H9 (cell line): Measurements from ENCODE around the gene DLG2. TPM values are rescaled to one million over a fixed set of nuclear protein-coding genes. Genes with fewer than 3 reads are reported as not detected.

Source experiments
- DNase-seq: peaks from one replicate; pipeline ENCODE4 v3.0.0-alpha.2; 2017
- H2AFZ ChIP-seq: one replicate; pipeline ENCODE4 v1.6.1; 2013; ENCODE audit warnings: mild to moderate bottlenecking, low read length, control low read depth, moderate library complexity
- H2AK5ac ChIP-seq: 2 replicates; pipeline ENCODE4 v1.6.1; 2013; ENCODE audit warnings: low read length, control low read depth, mixed read lengths; ENCODE audit not compliant: insufficient read length
- H2BK120ac ChIP-seq: one replicate; pipeline ENCODE4 v1.6.1; 2013; ENCODE audit warnings: low read depth, mild to moderate bottlenecking, low read length, control low read depth, inconsistent platforms; ENCODE audit not compliant: poor library complexity, severe bottlenecking
- H2BK12ac ChIP-seq: 2 replicates; pipeline ENCODE4 v1.6.1; 2013; ENCODE audit warnings: low read length, control low read depth, mixed read lengths, low read depth; ENCODE audit not compliant: insufficient read length
- H2BK15ac ChIP-seq: 2 replicates; pipeline ENCODE4 v1.6.1; 2013; ENCODE audit warnings: low read depth, low read length, control low read depth
- H2BK20ac ChIP-seq: one replicate; pipeline ENCODE4 v1.6.1; 2013; ENCODE audit warnings: low read depth, mild to moderate bottlenecking, low read length, control low read depth, inconsistent platforms; ENCODE audit not compliant: poor library complexity, severe bottlenecking
- H2BK5ac ChIP-seq: 2 replicates; pipeline ENCODE4 v1.6.1; 2013; ENCODE audit warnings: low read length, control low read depth, mixed read lengths; ENCODE audit not compliant: insufficient read length
- H3K14ac ChIP-seq: 2 replicates; pipeline ENCODE4 v1.6.1; 2013; ENCODE audit warnings: low read length, control low read depth; ENCODE audit not compliant: insufficient read depth
- H3K18ac ChIP-seq: 2 replicates; pipeline ENCODE4 v1.6.1; 2013; ENCODE audit warnings: low read depth, mild to moderate bottlenecking, mixed read lengths, low read length, control low read depth; ENCODE audit not compliant: insufficient read length
- H3K23ac ChIP-seq: 2 replicates; pipeline ENCODE4 v1.6.1; 2013; ENCODE audit warnings: low read length, control low read depth, mixed read lengths, low read depth; ENCODE audit not compliant: insufficient read length
- H3K23me2 ChIP-seq: 2 replicates; pipeline ENCODE4 v1.6.1; 2013; ENCODE audit warnings: low read depth, mild to moderate bottlenecking, mixed read lengths, low read length, control low read depth; ENCODE audit not compliant: insufficient read length, poor library complexity, severe bottlenecking
- H3K27ac ChIP-seq: 2 replicates; pipeline ENCODE4 v1.5.1; 2013; ENCODE audit warnings: low read length, control low read depth, mixed read lengths, low read depth; ENCODE audit not compliant: insufficient read length
- H3K27me3 ChIP-seq: 2 replicates; pipeline ENCODE4 v1.6.1; 2013; ENCODE audit warnings: low read length, control low read depth, inconsistent platforms; ENCODE audit not compliant: insufficient read depth
- H3K4ac ChIP-seq: 2 replicates; pipeline ENCODE4 v1.6.1; 2013; ENCODE audit warnings: low read depth, mild to moderate bottlenecking, control low read depth, inconsistent platforms, low read length, moderate library complexity
- H3K4me1 ChIP-seq: 2 replicates; pipeline ENCODE4 v1.6.1; 2013; ENCODE audit warnings: low read length, control low read depth, inconsistent platforms; ENCODE audit not compliant: insufficient read depth
- H3K4me2 ChIP-seq: 2 replicates; pipeline ENCODE4 v1.6.1; 2013; ENCODE audit warnings: low read length, control low read depth, mixed read lengths; ENCODE audit not compliant: insufficient read length, insufficient read depth
- H3K56ac ChIP-seq: 2 replicates; pipeline ENCODE4 v1.6.1; 2013; ENCODE audit warnings: low read depth, mild to moderate bottlenecking, mixed read lengths, low read length, control low read depth; ENCODE audit not compliant: insufficient read length
- H3K79me1 ChIP-seq: 2 replicates; pipeline ENCODE4 v1.6.1; 2013; ENCODE audit warnings: low read depth, mild to moderate bottlenecking, moderate library complexity, low read length, control low read depth, inconsistent platforms; ENCODE audit not compliant: insufficient read depth, poor library complexity, severe bottlenecking
- H3K79me2 ChIP-seq: 2 replicates; pipeline ENCODE4 v1.6.1; 2013; ENCODE audit warnings: low read length, control low read depth, inconsistent platforms; ENCODE audit not compliant: insufficient read depth
- H3K9ac ChIP-seq: 2 replicates; pipeline ENCODE4 v1.6.1; 2013; ENCODE audit warnings: low read length, control low read depth, mixed read lengths; ENCODE audit not compliant: insufficient read length; ENCODE audit errors: extremely low read depth
- H3K9me3 ChIP-seq: one replicate; pipeline ENCODE4 v1.6.1; 2013; ENCODE audit warnings: low read depth, low read length, inconsistent platforms; ENCODE audit not compliant: control insufficient read depth
- H3T11ph ChIP-seq: one replicate; pipeline ENCODE4 v1.6.1; 2013; ENCODE audit warnings: mild to moderate bottlenecking, low read length, control low read depth, inconsistent platforms
- H4K20me1 ChIP-seq: one replicate; pipeline ENCODE4 v1.6.1; 2013; ENCODE audit not compliant: control insufficient read depth, insufficient read length, insufficient read depth
- H4K5ac ChIP-seq: 2 replicates; pipeline ENCODE4 v1.6.1; 2013; ENCODE audit warnings: low read depth, mild to moderate bottlenecking, mixed read lengths, low read length, control low read depth; ENCODE audit not compliant: insufficient read length
- H4K8ac ChIP-seq: replicated peaks from 2 replicates; pipeline ENCODE4 v1.6.1; 2013; ENCODE audit warnings: low read length, control low read depth, mixed read lengths, low read depth; ENCODE audit not compliant: insufficient read length
- H4K91ac ChIP-seq: 2 replicates; pipeline ENCODE4 v1.6.1; 2013; ENCODE audit warnings: low read depth, mild to moderate bottlenecking, moderate library complexity, mixed read lengths, low read length, control low read depth; ENCODE audit not compliant: insufficient read length
- H3K27ac Mint-ChIP-seq, 3 experiments: 2 replicates in 2 of 3; 3 replicates in 1 of 3; pipeline ENCODE4 v1.8.0; 2020 to 2021; ENCODE audit warnings: mixed read lengths in 3 of 3, mild to moderate bottlenecking in 1 of 3, moderate library complexity in 1 of 3
- H3K27me3 Mint-ChIP-seq: 2 replicates; pipeline ENCODE4 v1.8.0; 2021; ENCODE audit warnings: low read depth, mild to moderate bottlenecking, moderate library complexity, mixed read lengths
- H3K36me3 Mint-ChIP-seq, 3 experiments: 2 replicates in 2 of 3; 3 replicates in 1 of 3; pipeline ENCODE4 v1.8.0; 2020 to 2021; ENCODE audit warnings: low read depth in 3 of 3, mixed read lengths in 3 of 3; ENCODE audit not compliant: insufficient read depth in 1 of 3
- H3K4me1 Mint-ChIP-seq, 2 experiments: 2 replicates each; pipeline ENCODE4 v1.8.0; 2020; ENCODE audit warnings: mixed read lengths in 2 of 2
- H3K4me3 Mint-ChIP-seq, 2 experiments: 2 replicates in 1 of 2; 3 replicates in 1 of 2; pipeline ENCODE4 v1.8.0; 2020 to 2021; ENCODE audit warnings: mild to moderate bottlenecking in 2 of 2, mixed read lengths in 2 of 2, moderate library complexity in 1 of 2
- H3K9me3 Mint-ChIP-seq, 2 experiments: 2 replicates in 1 of 2; 3 replicates in 1 of 2; pipeline ENCODE4 v1.8.0; 2020; ENCODE audit warnings: mild to moderate bottlenecking in 2 of 2, mixed read lengths in 2 of 2, moderate library complexity in 1 of 2
- CTCF ChIP-seq: fragments of 200-600 bp; sonication (generic); conservative IDR thresholded peaks from 3 replicates; pipeline ENCODE4 v1.8.0; 2021; ENCODE audit warnings: antibody characterized with exemption, mild to moderate bottlenecking
- WGBS: extraction: QIAGEN DNeasy Blood & Tissue Kit; methylation state at CpG from one replicate; pipeline ENCODE4 v1.1.7; 2013; ENCODE audit warnings: missing lambda C conversion rate, low lambda C conversion rate, mixed read lengths; ENCODE audit not compliant: insufficient read length; ENCODE audit errors: extremely low coverage; 5-methylcytosine and 5-hydroxymethylcytosine counted together
- total RNA-seq: library from RNA; stranded (reverse); gene quantifications from 2 replicates; pipeline ENCODE4 v1.2.1, GENCODE V29; 2021

The DLG2 gene
- total RNA-seq, 1 experiment from 2014 or later = 8.0 TPM

DNA sequence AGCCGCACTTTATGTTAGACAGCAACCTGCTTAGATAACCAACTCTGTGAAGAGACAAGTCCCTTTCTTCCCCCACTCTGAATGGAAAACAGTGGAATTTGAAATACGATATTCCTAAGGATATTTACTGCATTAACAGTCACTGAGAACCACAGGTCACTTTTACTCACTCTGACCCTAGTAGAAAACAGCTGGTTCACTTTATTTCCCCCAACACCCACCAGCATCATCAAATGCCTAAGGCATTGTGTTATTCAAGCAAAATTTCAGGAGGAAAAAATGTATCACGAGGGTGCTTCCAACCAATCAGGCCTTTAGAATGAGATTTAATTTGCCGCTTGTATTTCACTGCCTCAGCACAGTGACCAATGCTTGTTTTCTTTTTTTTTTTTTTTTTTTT, 1206.9 kb downstream of the DLG2 start:
- no peak overlapping the region for H3K4me3 Mint-ChIP-seq
- Histone ChIP-seq H3K79me1 (no peaks in the 10 kb centered on the region), H4K91ac (no peak overlapping the region), H3K9ac (no peak overlapping the region), H2BK20ac (no peak overlapping the region), H4K5ac (no peak overlapping the region), H3T11ph (no peak overlapping the region), H3K18ac (no peak overlapping the region), H2BK12ac (no peak overlapping the region), H3K4ac (no peak overlapping the region), H3K4me1 (no peaks in the 10 kb centered on the region), H3K56ac (no peak overlapping the region), H3K79me2 (no peaks in the 10 kb centered on the region), H3K14ac (no peak overlapping the region), H3K9me3 (no peaks in the 10 kb centered on the region), H4K8ac (no peak overlapping the region), H3K23me2 (no peaks in the 10 kb centered on the region), H3K4me2 (no peak overlapping the region), H4K20me1 (no peaks in the 10 kb centered on the region), H2BK120ac (no peak overlapping the region), H2BK5ac (no peak overlapping the region), H3K27ac (no peak overlapping the region), H2AK5ac (no peak overlapping the region), H2AFZ (no peak overlapping the region), H3K23ac (no peak overlapping the region), H3K27me3 (no peaks in the 10 kb centered on the region), H2BK15ac (no peak overlapping the region)
- H3K9me3 Mint-ChIP-seq = 0 out of 5 replicates have a peak, but pooled peaks cover 0 to 2% of the 10 kb centered on the region in 2 experiments
- no peak for TF ChIP-seq CTCF
- peaks cover 17 to 21% of the 10 kb centered on the region in 2 experiments for H3K4me1 Mint-ChIP-seq
- no peak for DNase-seq
- no CpG with 5 or more reads among the region's 4 CpGs for WGBS
- H3K27ac Mint-ChIP-seq = no peak overlapping the region
- H3K27me3 Mint-ChIP-seq = no peaks in the 10 kb centered on the region
- H3K36me3 Mint-ChIP-seq = peaks cover 0 to 2% (median 0%) of the 10 kb centered on the region in 3 experiments; a peak in 2 of 7 replicates
